IMR-90 (cell line): ENCODE data around the gene TENT5D. TPM values are rescaled to one million over a fixed set of nuclear protein-coding genes. Genes with fewer than 3 reads are reported as not detected.

Source experiments
- ATAC-seq: fragments of 200-7000 bp; cut with Tn5 transposase; 2 replicates; pipeline ENCODE4 v1.9.1; 2020; ENCODE audit warnings: low read depth, mild to moderate bottlenecking, moderate library complexity
- BruUV-seq: library from RNA; stranded (reverse); fragments of 400-500 nt; replicated peaks from 2 replicates; lab custom pipeline; 2021; lab: Mats Ljungman, UMichigan
- CTCF ChIA-PET: fragments of 300-600 bp; formaldehyde crosslinking; extraction: SDS; loops from one replicate; lab custom pipeline; 2021; ENCODE audit warnings: antibody characterized with exemption; lab: Yijun Ruan, JAX
- POLR2A ChIA-PET: fragments of 300-600 bp; sonication (Branson Sonifier 250); formaldehyde crosslinking; loops from one replicate; lab custom pipeline; 2022; ENCODE audit warnings: antibody characterized with exemption; ENCODE audit not compliant: unreplicated experiment; lab: Charles Lee
- DNase-seq: peaks from one replicate; pipeline ENCODE4 v3.0.0; 2013
- H2AFZ ChIP-seq: replicated peaks from 2 replicates; pipeline ENCODE3; 2013; ENCODE audit warnings: low read length, mild to moderate bottlenecking; ENCODE audit not compliant: poor library complexity
- H2AK5ac ChIP-seq: 2 replicates; pipeline ENCODE4 v1.6.1; 2013; ENCODE audit warnings: low read depth, low read length, inconsistent platforms
- H2AK9ac ChIP-seq: replicated peaks from 2 replicates; pipeline ENCODE3; 2013; ENCODE audit warnings: mild to moderate bottlenecking, low read depth, low read length, moderate library complexity; ENCODE audit not compliant: poor library complexity
- H2BK120ac ChIP-seq: 2 replicates; pipeline ENCODE4 v1.6.1; 2013; ENCODE audit warnings: low read depth, low read length, inconsistent platforms
- H2BK15ac ChIP-seq: 3 replicates; pipeline ENCODE4 v1.6.1; 2013; ENCODE audit warnings: low read depth, low read length, inconsistent platforms
- H2BK20ac ChIP-seq: 2 replicates; pipeline ENCODE4 v1.6.1; 2013; ENCODE audit warnings: low read depth, mild to moderate bottlenecking, inconsistent platforms, low read length, moderate library complexity
- H2BK5ac ChIP-seq: 2 replicates; pipeline ENCODE4 v1.6.1; 2013; ENCODE audit warnings: mild to moderate bottlenecking, low read depth, low read length, inconsistent platforms; ENCODE audit not compliant: poor library complexity, severe bottlenecking
- H3K14ac ChIP-seq: replicated peaks from 2 replicates; pipeline ENCODE4 v1.6.1; 2013; ENCODE audit warnings: low read depth, low read length, inconsistent platforms
- H3K18ac ChIP-seq: 2 replicates; pipeline ENCODE4 v1.6.1; 2013; ENCODE audit warnings: low read depth, low read length, control low read depth
- H3K23ac ChIP-seq: 2 replicates; pipeline ENCODE4 v1.6.1; 2013; ENCODE audit warnings: low read depth, low read length, inconsistent platforms
- H3K27ac ChIP-seq: 2 replicates; pipeline ENCODE4 v1.5.1; 2013; ENCODE audit warnings: mild to moderate bottlenecking, control low read depth, low read length; ENCODE audit not compliant: insufficient read depth
- H3K27me3 ChIP-seq: 2 replicates; pipeline ENCODE4 v1.6.1; 2013; ENCODE audit warnings: low read length; ENCODE audit not compliant: control insufficient read depth, insufficient read depth
- H3K36me3 ChIP-seq: 2 replicates; pipeline ENCODE4 v1.6.1; 2013; ENCODE audit warnings: low read length, mixed read lengths; ENCODE audit not compliant: control insufficient read depth, insufficient read depth
- H3K4ac ChIP-seq: 2 replicates; pipeline ENCODE4 v1.6.1; 2013; ENCODE audit warnings: low read depth, low read length, inconsistent platforms
- H3K4me1 ChIP-seq: 2 replicates; pipeline ENCODE4 v1.6.1; 2013; ENCODE audit warnings: low read length, mixed read lengths; ENCODE audit not compliant: control insufficient read depth, insufficient read depth
- H3K4me2 ChIP-seq: 2 replicates; pipeline ENCODE4 v1.6.1; 2013; ENCODE audit warnings: low read depth, mild to moderate bottlenecking, control low read depth, low read length, moderate library complexity
- H3K4me3 ChIP-seq: 2 replicates; pipeline ENCODE4 v1.5.1; 2013; ENCODE audit warnings: low read depth, mild to moderate bottlenecking, control low read depth, low read length, moderate library complexity; ENCODE audit not compliant: insufficient read depth
- H3K56ac ChIP-seq: 2 replicates; pipeline ENCODE4 v1.6.1; 2013; ENCODE audit warnings: low read length, inconsistent platforms; ENCODE audit not compliant: insufficient read depth; ENCODE audit errors: extremely low read depth
- H3K79me1 ChIP-seq, 2 experiments: 2 replicates each; pipeline ENCODE4 v1.6.1; 2013; ENCODE audit warnings: low read length in 2 of 2, inconsistent platforms in 1 of 2, low read depth in 1 of 2
- H3K9ac ChIP-seq: 2 replicates; pipeline ENCODE4 v1.6.1; 2013; ENCODE audit warnings: low read depth, low read length, control low read depth
- H3K9me1 ChIP-seq: 2 replicates; pipeline ENCODE4 v1.6.1; 2013; ENCODE audit warnings: low read length, inconsistent platforms; ENCODE audit not compliant: insufficient read depth
- H3K9me3 ChIP-seq: 2 replicates; pipeline ENCODE4 v1.6.1; 2013; ENCODE audit warnings: low read length; ENCODE audit not compliant: control insufficient read depth, insufficient read depth
- H4K20me1 ChIP-seq: 2 replicates; pipeline ENCODE4 v1.6.1; 2013; ENCODE audit warnings: low read length, inconsistent platforms; ENCODE audit not compliant: insufficient read depth
- H4K5ac ChIP-seq: 2 replicates; pipeline ENCODE4 v1.6.1; 2013; ENCODE audit warnings: mild to moderate bottlenecking, low read depth, low read length, control low read depth
- H4K8ac ChIP-seq, 2 experiments: 2 replicates each; pipeline ENCODE4 v1.6.1; 2013; ENCODE audit warnings: low read depth in 2 of 2, low read length in 2 of 2, control low read depth in 1 of 2, inconsistent platforms in 1 of 2
- H4K91ac ChIP-seq: 2 replicates; pipeline ENCODE4 v1.6.1; 2013; ENCODE audit warnings: low read depth, low read length, inconsistent platforms; ENCODE audit not compliant: insufficient read depth
- BHLHE40 ChIP-seq: fragments of 150-350 bp; IDR thresholded peaks from 2 replicates; pipeline ENCODE4 v1.6.1; 2016; ENCODE audit warnings: mild to moderate bottlenecking, low read depth, low read length
- MAFK ChIP-seq: IDR thresholded peaks from 2 replicates; pipeline ENCODE4 v1.6.1; 2012; ENCODE audit warnings: low read depth, low read length, improper control_type of control experiment
- dilution Hi-C: fragments of 300-500 bp; cut with HindIII; formaldehyde crosslinking; loops from one replicate; pipeline ENCODE4 v1.14.3; 2018; ENCODE audit warnings: low sequenced_read_pairs; ENCODE audit not compliant: unreplicated experiment
- in situ Hi-C: fragments of 300-500 bp; cut with MboI; formaldehyde crosslinking; loops from 3 replicates; pipeline ENCODE4 v1.14.3; 2019; ENCODE audit warnings: low sequenced_read_pairs, inconsistent platforms, mixed read lengths
- intact Hi-C: fragments of 100-400 bp; cut with micrococcal nuclease; formaldehyde crosslinking; loops from 2 replicates; pipeline ENCODE4 v1.10.0; 2022
- polyA plus RNA-seq, 3 experiments: library from polyadenylated mRNA; depleted of rRNA; stranded (reverse); fragments of >200 nt; gene quantifications; 2 replicates each; pipeline ENCODE4 v1.2.3, GENCODE V29; 2012; ENCODE audit warnings: low replicate concordance in 1 of 3
- total RNA-seq: library from RNA; depleted of rRNA; stranded (reverse); fragments of >200 nt; gene quantifications from 2 replicates; pipeline ENCODE4 v1.2.3, GENCODE V29; 2012

Gene TENT5D
- total and polyA plus RNA-seq, 2 of the 4 experiments (the other 2 are of a cell fraction): not detected

- Histone ChIP-seq H2BK120ac (no peak overlapping the region), H3K14ac (no peak overlapping the region), H3K27me3 (no peaks in the 10 kb centered on the region), H4K8ac (no peak overlapping the region), H3K4me1 (no peaks in the 10 kb centered on the region), H2BK5ac (no peak overlapping the region), H3K9me1 (no peaks in the 10 kb centered on the region), H4K91ac (no peak overlapping the region), H3K79me1 (no peaks in the 10 kb centered on the region), H2AFZ (no peak overlapping the region), H2AK5ac (no peak overlapping the region), H3K9me3 (no peaks in the 10 kb centered on the region), H3K4me2 (no peak overlapping the region), H2BK15ac (no peak overlapping the region), H3K27ac (no peak overlapping the region), H4K5ac (no peak overlapping the region), H3K56ac (no peak overlapping the region), H2BK20ac (no peak overlapping the region), H3K9ac (no peak overlapping the region), H2AK9ac (no peak overlapping the region), H3K4me3 (no peak overlapping the region), H4K20me1 (no peaks in the 10 kb centered on the region), H3K18ac (no peak overlapping the region), H3K23ac (no peak overlapping the region), H3K36me3 (no peaks in the 10 kb centered on the region), H3K4ac (no peak overlapping the region)
- DNase-seq: no peak
- ChIA-PET POLR2A (no interaction called here), CTCF (no interaction called here)
- intact Hi-C loops (no loop called here), in situ Hi-C loops (no loop called here), dilution Hi-C loops (no loop called here)
- BruUV-seq: no TSS peak
- no peak for TF ChIP-seq BHLHE40
- no peak for TF ChIP-seq MAFK
- ATAC-seq: no peak
These were observed 68.9 kb downstream of the TENT5D start for GRCh38 chrX:80489166-80489565.
